GM19324 (cell line): ENCODE data around the gene GRK2.
"Not testable (repeated sequence)": the region's sequence is repeated elsewhere in the genome, so short reads cannot be mapped to it uniquely, and the experiment has no call there.

Source experiments
- ATAC-seq: cut with Tn5 transposase; IDR thresholded peaks from one replicate; pipeline ENCODE4 v1.9.1; 2021; ENCODE audit warnings: mild to moderate bottlenecking, moderate library complexity; ENCODE audit not compliant: unreplicated experiment, low FRiP score

GRK2 gene

GRCh38 chr11:67310246-67311050 is 44.2 kb downstream of the GRK2 start:
- ATAC-seq: no peak

GRCh38 chr11:67311051-67311555 is 44.8 kb downstream of the GRK2 start:
- no peak for ATAC-seq

GRCh38 chr11:67311556-67312082 is 45.3 kb downstream of the GRK2 start:
- no peak for ATAC-seq

- no peak for ATAC-seq
Observed at GRCh38 chr11:67312187-67313021, 46.1 kb downstream of the GRK2 start.

GRCh38 chr11:67313125-67313890 is 47.0 kb downstream of the GRK2 start:
- no peak for ATAC-seq

- no peak for ATAC-seq
Observed at GRCh38 chr11:67314218-67314617, 47.9 kb downstream of the GRK2 start.

- no peak for ATAC-seq
Observed at GRCh38 chr11:67315325-67315909, 49.1 kb downstream of the GRK2 start.

GRCh38 chr11:67316882-67317204 is 50.6 kb downstream of the GRK2 start:
- ATAC-seq: no peak

- ATAC-seq: peak; percentile 91
Observed at GRCh38 chr11:67317205-67317887, 51.1 kb downstream of the GRK2 start.

- no peak for ATAC-seq
Observed at GRCh38 chr11:67317888-67318555, 51.7 kb downstream of the GRK2 start.

GRCh38 chr11:67318876-67319275 is 52.6 kb downstream of the GRK2 start:
- not testable (repeated sequence) for ATAC-seq

- no peak for ATAC-seq
Observed at GRCh38 chr11:67320011-67320410, 53.7 kb downstream of the GRK2 start.

- no peak for ATAC-seq
Observed at GRCh38 chr11:67320691-67321090, 54.4 kb downstream of the GRK2 start.

- no peak for ATAC-seq
Observed at GRCh38 chr11:67321313-67321871, 55.1 kb downstream of the GRK2 start.

- no peak for ATAC-seq
Observed at GRCh38 chr11:67322049-67322448, 55.8 kb downstream of the GRK2 start.

GRCh38 chr11:67323526-67323925 is 57.3 kb downstream of the GRK2 start:
- ATAC-seq: no peak

GRCh38 chr11:67332081-67332691 is 65.9 kb downstream of the GRK2 start:
- no peak for ATAC-seq
